ENCODE measurements around the gene USP43.

DNA sequence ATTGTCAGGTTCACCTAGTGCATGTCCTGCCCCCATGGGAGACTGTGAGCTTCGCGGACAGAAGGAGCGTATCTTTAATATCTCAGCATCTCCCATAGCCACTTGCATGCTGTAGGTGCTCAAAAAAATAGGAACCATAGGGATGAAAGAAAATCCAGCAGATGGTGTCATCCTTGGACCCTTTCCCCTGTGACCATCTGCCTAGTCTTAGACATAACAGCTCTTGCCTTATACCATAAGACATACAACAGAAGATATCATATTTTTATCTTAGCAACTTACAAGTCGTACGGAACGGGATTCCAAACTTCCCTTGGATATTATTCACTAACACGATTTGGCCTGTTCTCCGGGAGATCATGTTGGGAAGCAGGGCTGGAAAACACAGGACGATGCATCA, 131.6 kb downstream of the USP43 start:
- TF ChIP-seq, protein P1, sequence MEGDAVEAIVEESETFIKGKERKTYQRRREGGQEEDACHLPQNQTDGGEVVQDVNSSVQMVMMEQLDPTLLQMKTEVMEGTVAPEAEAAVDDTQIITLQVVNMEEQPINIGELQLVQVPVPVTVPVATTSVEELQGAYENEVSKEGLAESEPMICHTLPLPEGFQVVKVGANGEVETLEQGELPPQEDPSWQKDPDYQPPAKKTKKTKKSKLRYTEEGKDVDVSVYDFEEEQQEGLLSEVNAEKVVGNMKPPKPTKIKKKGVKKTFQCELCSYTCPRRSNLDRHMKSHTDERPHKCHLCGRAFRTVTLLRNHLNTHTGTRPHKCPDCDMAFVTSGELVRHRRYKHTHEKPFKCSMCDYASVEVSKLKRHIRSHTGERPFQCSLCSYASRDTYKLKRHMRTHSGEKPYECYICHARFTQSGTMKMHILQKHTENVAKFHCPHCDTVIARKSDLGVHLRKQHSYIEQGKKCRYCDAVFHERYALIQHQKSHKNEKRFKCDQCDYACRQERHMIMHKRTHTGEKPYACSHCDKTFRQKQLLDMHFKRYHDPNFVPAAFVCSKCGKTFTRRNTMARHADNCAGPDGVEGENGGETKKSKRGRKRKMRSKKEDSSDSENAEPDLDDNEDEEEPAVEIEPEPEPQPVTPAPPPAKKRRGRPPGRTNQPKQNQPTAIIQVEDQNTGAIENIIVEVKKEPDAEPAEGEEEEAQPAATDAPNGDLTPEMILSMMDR (IDR thresholded peaks at IDR 0.05), result no peak
- no peak for TF ChIP-seq POLR2A (IDR thresholded peaks at IDR 0.05)
